ENCODE results near the gene BAIAP2L2. TPM values are rescaled to one million over a fixed set of nuclear protein-coding genes. Genes with fewer than 3 reads are reported as not detected.

BAIAP2L2 gene
- total and polyA plus RNA-seq, 10 of the 15 experiments (the other 5 are each of a cell fraction or from before 2014, with no cell fraction given): 0.08 to 0.38 (median 0.14) TPM; not detected in 6

DNA sequence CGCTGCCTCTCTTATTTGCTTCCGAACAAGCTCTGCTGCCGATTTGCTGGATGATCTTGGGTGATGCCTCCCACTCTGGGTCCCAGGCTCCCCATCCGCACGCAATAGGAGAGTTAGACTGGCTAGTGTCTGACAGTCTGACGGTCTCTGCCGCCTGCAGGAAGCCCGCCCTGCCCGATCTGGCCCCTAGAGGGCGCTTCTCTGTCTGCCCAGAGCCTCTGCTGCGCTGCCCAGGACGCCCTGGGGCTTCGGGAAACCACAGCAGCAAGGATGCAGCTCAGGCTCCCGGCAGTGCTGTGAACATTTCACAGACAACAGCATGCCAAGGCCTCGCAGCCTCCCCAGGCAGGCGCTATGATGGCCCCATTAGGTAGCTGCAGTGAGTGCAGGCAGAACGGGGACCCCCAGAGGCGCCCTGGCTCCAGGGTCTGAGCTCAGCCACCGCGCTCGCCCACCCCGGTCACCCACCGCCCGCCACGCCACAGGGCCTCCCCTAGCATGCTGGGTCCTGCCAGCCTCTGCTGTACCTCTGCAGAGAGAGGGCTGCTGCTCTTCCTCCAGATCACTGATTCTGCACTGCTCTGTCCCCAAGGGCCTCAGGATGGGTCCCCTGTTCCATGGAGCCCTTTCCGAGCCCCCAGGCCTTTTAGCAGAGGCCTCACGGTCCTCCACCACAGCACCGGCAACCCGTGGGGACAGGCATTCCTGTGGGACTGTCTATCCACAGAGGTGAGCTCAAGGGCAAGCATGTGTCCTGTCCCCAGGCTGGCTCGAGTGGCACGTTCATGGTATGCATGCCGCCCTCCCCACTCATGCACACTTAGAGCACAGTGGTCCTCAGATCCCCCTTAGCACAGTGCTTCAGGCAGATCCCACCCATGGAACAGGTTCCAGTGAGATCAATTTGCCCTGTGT lies 4.3 kb upstream of the BAIAP2L2 start:
- 50% methylated on average over 32 of the region's 32 CpGs for WGBS (ENCODE audit: insufficient coverage, insufficient replicate concordance, low lambda C conversion rate, missing lambda C conversion rate)
- FAIRE-seq: no peak
- Histone ChIP-seq H3K9ac (ENCODE audit: control insufficient read depth, insufficient read depth, low read length) (no peak overlapping the region), H3K4me3 (no peak overlapping the region), H3K36me3 (ENCODE audit: control insufficient read depth in 2 of 2, insufficient read depth in 2 of 2, low read length in 1 of 2) (no peaks in the 10 kb centered on the region; a peak in 1 of 4 replicates), H3K79me2 (ENCODE audit: control insufficient read depth, insufficient read depth, low read length) (no peaks in the 10 kb centered on the region), H3K4me1 (ENCODE audit: control insufficient read depth, insufficient read depth, low read length) (no peaks in the 10 kb centered on the region), H4K20me1 (ENCODE audit: control insufficient read depth, insufficient read depth) (no peaks in the 10 kb centered on the region), H3K27me3 (replicated peaks in 1 of 2; ENCODE audit: control insufficient read depth in 2 of 2, insufficient read depth in 2 of 2, low read length in 1 of 2) (no peaks in the 10 kb centered on the region), H3K9me3 (replicated peaks; ENCODE audit: control insufficient read depth, insufficient read depth, low read length) (no peaks in the 10 kb centered on the region), H2AFZ (ENCODE audit: control insufficient read depth, low read depth, low read length) (no peak overlapping the region), H3K4me2 (ENCODE audit: control insufficient read depth, insufficient read depth) (no peak overlapping the region), H3K27ac (ENCODE audit: control insufficient read depth, insufficient read depth) (no peak overlapping the region)
- ChIA-PET POLR2A (interaction anchor here (1.1 kb wide), 1 partner anchor 64 kb away, joined by 3 read pairs; no protein-coding TSS in a partner anchor), CTCF (interaction anchor here (0.6 to 2.1 kb wide), 21 partner anchors 10 to 458 kb away, joined by 3 to 12 read pairs (median 3); no protein-coding TSS in a partner anchor), SMC1A (ENCODE audit: uncharacterized antibody, unreplicated experiment) (interaction anchor here (1.0 to 1.5 kb wide), 3 partner anchors 15 to 66 kb away, joined by 3 read pairs; no protein-coding TSS in a partner anchor), RAD21 (ENCODE audit: unreplicated experiment) (interaction anchor here (0.6 to 2.1 kb wide), 4 partner anchors 30 to 457 kb away, joined by 3 to 9 read pairs (median 3); no protein-coding TSS in a partner anchor)
- intact Hi-C loops (cut with micrococcal nuclease; ENCODE audit: unreplicated experiment) (loop anchor here (10.0 kb wide), 2 partner anchors 100 to 240 kb away; no protein-coding TSS in a partner anchor), in situ Hi-C loops (cut with MboI) (no loop called here)
- TF ChIP-seq SMC3 (IDR thresholded peaks at IDR 0.05; ENCODE audit: borderline replicate concordance, low read length): peak; percentile 88
- TF ChIP-seq RAD21 (IDR thresholded peaks at IDR 0.05; ENCODE audit: insufficient read depth, low read depth, low read length): peak; percentile 75
- TF ChIP-seq POLR2AphosphoS2 (IDR thresholded peaks at IDR 0.05; ENCODE audit: low read depth, low read length): no peak
- TF ChIP-seq YY1 (IDR thresholded peaks at IDR 0.05; ENCODE audit: low read depth, low read length): peak; percentile 73
- TF ChIP-seq, protein P1, sequence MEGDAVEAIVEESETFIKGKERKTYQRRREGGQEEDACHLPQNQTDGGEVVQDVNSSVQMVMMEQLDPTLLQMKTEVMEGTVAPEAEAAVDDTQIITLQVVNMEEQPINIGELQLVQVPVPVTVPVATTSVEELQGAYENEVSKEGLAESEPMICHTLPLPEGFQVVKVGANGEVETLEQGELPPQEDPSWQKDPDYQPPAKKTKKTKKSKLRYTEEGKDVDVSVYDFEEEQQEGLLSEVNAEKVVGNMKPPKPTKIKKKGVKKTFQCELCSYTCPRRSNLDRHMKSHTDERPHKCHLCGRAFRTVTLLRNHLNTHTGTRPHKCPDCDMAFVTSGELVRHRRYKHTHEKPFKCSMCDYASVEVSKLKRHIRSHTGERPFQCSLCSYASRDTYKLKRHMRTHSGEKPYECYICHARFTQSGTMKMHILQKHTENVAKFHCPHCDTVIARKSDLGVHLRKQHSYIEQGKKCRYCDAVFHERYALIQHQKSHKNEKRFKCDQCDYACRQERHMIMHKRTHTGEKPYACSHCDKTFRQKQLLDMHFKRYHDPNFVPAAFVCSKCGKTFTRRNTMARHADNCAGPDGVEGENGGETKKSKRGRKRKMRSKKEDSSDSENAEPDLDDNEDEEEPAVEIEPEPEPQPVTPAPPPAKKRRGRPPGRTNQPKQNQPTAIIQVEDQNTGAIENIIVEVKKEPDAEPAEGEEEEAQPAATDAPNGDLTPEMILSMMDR (IDR thresholded peaks at IDR 0.05 in 2 of 3, conservative IDR thresholded peaks at IDR 0.05 in 1 of 3; ENCODE audit: control insufficient read depth in 2 of 3, extremely low read depth in 1 of 3, insufficient read depth in 1 of 3, low read depth in 3 of 3, low read length in 3 of 3): peak; percentile 88 to 96 (median 90); a peak in 5 of 6 replicates
- TF ChIP-seq, protein P2, sequence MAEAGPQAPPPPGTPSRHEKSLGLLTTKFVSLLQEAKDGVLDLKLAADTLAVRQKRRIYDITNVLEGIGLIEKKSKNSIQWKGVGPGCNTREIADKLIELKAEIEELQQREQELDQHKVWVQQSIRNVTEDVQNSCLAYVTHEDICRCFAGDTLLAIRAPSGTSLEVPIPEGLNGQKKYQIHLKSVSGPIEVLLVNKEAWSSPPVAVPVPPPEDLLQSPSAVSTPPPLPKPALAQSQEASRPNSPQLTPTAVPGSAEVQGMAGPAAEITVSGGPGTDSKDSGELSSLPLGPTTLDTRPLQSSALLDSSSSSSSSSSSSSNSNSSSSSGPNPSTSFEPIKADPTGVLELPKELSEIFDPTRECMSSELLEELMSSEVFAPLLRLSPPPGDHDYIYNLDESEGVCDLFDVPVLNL (IDR thresholded peaks at IDR 0.05; ENCODE audit: low read depth, low read length): no peak
- peak; percentile 26; the same call in 1 of the 2 replicates for TF ChIP-seq IKZF1 (conservative IDR thresholded peaks at IDR 0.05)
- TF ChIP-seq JUND (IDR thresholded peaks at IDR 0.05; ENCODE audit: low read depth, low read length): no peak
- TF ChIP-seq RUNX3 (IDR thresholded peaks at IDR 0.05; ENCODE audit: low read length): peak; percentile 53; the same call in 1 of the 2 replicates
- peak; percentile 56; the same call in 1 of the 2 replicates for TF ChIP-seq SMARCA5 (IDR thresholded peaks at IDR 0.05)
- no peak for TF ChIP-seq KAT2A (conservative IDR thresholded peaks at IDR 0.05; ENCODE audit: control insufficient read depth, low read depth, low read length)
- TF ChIP-seq, protein P3, sequence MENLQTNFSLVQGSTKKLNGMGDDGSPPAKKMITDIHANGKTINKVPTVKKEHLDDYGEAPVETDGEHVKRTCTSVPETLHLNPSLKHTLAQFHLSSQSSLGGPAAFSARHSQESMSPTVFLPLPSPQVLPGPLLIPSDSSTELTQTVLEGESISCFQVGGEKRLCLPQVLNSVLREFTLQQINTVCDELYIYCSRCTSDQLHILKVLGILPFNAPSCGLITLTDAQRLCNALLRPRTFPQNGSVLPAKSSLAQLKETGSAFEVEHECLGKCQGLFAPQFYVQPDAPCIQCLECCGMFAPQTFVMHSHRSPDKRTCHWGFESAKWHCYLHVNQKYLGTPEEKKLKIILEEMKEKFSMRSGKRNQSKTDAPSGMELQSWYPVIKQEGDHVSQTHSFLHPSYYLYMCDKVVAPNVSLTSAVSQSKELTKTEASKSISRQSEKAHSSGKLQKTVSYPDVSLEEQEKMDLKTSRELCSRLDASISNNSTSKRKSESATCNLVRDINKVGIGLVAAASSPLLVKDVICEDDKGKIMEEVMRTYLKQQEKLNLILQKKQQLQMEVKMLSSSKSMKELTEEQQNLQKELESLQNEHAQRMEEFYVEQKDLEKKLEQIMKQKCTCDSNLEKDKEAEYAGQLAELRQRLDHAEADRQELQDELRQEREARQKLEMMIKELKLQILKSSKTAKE (IDR thresholded peaks at IDR 0.05; ENCODE audit: low read depth, poor library complexity, severe bottlenecking): no peak
- TF ChIP-seq NR2F1 (conservative IDR thresholded peaks at IDR 0.05): 0 out of 2 replicates have a peak, but pooled peaks have one; percentile 32
- TF ChIP-seq, protein P4, sequence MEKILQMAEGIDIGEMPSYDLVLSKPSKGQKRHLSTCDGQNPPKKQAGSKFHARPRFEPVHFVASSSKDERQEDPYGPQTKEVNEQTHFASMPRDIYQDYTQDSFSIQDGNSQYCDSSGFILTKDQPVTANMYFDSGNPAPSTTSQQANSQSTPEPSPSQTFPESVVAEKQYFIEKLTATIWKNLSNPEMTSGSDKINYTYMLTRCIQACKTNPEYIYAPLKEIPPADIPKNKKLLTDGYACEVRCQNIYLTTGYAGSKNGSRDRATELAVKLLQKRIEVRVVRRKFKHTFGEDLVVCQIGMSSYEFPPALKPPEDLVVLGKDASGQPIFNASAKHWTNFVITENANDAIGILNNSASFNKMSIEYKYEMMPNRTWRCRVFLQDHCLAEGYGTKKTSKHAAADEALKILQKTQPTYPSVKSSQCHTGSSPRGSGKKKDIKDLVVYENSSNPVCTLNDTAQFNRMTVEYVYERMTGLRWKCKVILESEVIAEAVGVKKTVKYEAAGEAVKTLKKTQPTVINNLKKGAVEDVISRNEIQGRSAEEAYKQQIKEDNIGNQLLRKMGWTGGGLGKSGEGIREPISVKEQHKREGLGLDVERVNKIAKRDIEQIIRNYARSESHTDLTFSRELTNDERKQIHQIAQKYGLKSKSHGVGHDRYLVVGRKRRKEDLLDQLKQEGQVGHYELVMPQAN (conservative IDR thresholded peaks at IDR 0.05): no peak
- no peak for DNase-seq (ENCODE audit: low read depth, low spot score)
- ATAC-seq: peak; percentile 97
- no TSS peak for BruUV-seq (replicated peaks)

Data from GM12878 (cell line).